ENCODE data around the gene PIEZO1.
"Not testable (repeated sequence)": the region's sequence is repeated elsewhere in the genome, so short reads cannot be mapped to it uniquely, and the experiment has no call there.

Gene PIEZO1, protein sequence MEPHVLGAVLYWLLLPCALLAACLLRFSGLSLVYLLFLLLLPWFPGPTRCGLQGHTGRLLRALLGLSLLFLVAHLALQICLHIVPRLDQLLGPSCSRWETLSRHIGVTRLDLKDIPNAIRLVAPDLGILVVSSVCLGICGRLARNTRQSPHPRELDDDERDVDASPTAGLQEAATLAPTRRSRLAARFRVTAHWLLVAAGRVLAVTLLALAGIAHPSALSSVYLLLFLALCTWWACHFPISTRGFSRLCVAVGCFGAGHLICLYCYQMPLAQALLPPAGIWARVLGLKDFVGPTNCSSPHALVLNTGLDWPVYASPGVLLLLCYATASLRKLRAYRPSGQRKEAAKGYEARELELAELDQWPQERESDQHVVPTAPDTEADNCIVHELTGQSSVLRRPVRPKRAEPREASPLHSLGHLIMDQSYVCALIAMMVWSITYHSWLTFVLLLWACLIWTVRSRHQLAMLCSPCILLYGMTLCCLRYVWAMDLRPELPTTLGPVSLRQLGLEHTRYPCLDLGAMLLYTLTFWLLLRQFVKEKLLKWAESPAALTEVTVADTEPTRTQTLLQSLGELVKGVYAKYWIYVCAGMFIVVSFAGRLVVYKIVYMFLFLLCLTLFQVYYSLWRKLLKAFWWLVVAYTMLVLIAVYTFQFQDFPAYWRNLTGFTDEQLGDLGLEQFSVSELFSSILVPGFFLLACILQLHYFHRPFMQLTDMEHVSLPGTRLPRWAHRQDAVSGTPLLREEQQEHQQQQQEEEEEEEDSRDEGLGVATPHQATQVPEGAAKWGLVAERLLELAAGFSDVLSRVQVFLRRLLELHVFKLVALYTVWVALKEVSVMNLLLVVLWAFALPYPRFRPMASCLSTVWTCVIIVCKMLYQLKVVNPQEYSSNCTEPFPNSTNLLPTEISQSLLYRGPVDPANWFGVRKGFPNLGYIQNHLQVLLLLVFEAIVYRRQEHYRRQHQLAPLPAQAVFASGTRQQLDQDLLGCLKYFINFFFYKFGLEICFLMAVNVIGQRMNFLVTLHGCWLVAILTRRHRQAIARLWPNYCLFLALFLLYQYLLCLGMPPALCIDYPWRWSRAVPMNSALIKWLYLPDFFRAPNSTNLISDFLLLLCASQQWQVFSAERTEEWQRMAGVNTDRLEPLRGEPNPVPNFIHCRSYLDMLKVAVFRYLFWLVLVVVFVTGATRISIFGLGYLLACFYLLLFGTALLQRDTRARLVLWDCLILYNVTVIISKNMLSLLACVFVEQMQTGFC (N-terminal part only)

DNA sequence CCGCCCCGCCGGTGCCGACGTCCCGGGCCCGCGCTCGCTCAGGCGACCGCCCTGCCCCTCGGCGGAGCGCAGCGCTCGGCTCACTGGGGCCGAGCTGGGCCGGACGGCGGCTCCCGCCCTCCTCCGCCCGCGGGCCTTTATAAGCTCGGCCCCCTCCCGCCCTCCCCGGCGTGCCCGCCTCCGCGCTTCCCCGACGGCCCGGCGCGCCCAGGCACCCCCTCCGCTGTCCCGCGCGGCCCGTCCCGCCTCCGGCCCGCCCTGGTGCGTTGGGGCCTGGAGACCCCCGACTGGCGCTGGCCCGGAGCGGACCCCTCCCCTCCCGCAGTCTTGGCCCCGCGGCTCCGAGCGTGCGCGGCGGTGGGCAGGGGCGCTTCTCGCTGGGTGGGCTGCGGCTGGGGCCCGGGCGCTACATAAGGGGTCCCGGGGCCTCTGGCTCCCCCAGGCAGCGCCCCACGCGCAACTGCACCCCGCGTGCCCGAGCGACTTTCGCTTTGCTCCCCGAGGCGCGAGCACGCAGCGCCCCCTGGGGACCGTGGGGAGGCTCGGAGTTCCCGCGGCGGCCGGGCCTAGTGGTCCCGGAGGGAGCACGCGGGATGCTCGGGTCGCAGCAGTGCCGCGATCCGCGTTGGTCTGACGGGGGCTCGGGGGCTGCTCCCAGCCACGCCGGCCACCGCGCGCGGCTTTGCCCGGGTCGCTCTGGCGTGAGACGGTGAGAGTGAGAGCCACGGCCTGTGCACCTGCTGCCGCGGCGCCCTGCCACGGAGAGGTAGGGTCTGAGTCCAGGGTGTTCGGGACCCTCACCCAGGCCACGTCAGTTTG is at the start of gene PIEZO1:
Gene PIEZO1, minus strand, starts transcription at position 115 of the 819 bp plus-strand sequence. CDS start 256 bp downstream, outside the sequence.
- peak; percentile 80 for DNase-seq (ENCODE audit: low spot score)

DNA sequence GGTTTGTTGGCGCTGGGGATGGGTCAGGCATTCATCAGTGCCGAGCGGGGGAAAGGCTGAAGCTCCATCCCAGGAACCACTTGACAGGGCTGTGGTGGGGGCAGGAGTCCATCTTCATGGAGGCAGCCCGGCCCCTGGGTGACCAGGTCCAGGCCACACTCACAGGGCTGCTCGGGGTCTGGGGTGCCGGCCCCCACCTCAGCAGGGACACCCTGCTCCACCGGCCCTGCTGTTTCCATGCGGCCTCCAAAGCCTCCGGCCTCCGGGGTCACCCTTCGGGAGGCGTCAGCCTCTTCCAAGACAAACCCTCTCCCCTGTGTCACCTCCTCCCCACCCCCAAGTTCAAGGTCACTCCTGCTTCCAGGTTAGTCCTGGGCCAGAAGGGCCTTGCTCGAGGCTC is 49.6 kb upstream of the PIEZO1 start:
- DNase-seq (ENCODE audit: low spot score): no peak

DNA sequence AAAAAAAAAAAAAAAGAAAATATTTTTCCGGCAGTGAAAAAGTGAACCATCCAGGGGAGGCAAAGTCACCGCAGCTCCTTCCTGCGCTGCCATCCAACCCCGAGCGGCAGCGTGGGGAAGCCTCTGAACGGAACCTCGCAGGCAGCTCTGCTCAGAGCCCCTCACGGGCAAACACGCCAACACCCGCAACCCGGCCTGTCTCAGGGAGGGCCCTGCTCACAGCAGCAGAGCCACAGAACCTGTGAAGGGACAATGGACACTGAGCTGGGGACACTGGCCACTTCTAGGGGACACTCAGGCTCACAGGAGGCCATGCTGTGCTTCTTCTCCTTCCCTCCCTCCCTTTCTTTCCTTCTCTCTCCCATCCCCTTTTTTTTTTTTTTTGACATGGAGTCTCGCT is 48.1 kb upstream of the PIEZO1 start:
- no peak for DNase-seq (ENCODE audit: low spot score)

DNA sequence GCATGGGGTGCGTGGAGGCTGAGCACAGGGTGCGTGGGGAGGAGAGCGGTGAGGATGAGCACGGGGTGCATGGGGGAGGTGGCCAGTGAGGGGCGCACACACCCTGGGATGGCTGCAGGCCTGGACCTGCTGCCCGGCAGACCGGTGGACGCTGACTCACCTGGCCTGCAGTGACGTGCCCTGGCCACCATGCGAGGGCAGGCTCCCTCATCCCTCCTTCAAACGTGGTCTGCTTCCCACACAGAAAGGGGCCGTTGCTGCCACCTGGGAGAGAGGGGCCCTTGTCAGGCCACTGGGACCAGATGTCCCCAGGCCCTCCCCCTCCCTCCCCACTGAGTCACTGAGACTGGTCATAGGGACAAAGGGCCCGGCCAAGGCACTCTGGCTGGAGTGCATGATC is 46.8 kb upstream of the PIEZO1 start:
- DNase-seq (ENCODE audit: low spot score): no peak

DNA sequence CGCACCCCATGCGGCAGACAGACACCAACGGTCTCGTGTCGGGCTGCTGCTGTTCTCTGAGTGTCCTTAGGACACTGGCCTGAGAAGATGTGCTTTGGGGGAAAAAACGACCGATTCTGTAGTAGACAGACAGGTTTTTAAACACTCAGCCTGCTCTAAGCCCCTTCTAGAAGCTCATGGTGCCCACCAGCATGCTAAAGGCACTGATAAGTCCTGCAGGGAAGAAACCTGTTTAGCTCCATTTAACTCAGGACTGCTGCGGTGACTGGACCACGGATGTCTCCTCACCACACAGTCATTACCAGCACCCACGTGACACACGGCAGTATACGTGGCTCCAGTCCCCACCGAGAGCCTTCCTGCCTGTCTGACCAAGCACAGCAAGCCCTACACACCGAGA is 45.8 kb upstream of the PIEZO1 start:
- no peak for DNase-seq (ENCODE audit: low spot score)

DNA sequence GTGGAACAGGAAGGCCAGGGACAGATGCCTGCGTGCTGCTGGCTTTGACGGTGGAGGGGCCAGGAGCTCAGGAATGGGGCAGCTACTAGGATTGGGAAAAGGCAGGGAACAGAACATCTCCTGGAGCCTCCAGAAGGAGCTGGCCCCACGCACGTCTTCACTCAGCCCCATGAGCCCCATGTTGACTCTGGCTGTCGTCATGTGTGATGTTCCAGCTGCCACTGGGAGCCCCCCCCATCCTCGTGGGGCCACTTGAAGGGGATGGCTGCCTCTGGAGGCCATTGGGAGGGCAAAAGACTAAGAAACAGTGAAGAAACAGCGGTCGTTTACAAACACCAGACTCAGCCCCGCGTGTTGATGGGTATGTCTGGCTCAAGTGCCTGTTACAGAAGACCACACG is 45.2 kb upstream of the PIEZO1 start:
- no peak for DNase-seq (ENCODE audit: low spot score)

DNA sequence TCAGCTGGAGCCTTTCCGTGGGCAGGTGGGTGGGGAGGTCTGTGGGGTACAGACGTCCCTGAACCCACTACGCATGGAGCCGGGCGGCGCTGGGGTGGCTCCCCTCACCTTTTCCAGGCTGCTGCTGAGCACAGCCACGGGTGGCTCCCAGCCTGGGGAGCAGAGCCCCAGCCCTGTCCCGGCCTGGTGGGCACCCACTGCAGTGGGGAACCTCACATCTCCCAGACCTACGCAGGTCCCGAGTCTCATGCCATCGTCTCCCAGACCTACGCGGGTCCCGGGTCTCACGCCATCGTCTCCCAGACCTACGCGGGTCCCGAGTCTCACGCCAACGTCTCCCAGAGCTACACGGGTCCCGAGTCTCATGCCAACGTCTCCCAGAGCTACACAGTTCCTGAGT is 43.7 kb upstream of the PIEZO1 start:
- DNase-seq (ENCODE audit: low spot score): no peak

DNA sequence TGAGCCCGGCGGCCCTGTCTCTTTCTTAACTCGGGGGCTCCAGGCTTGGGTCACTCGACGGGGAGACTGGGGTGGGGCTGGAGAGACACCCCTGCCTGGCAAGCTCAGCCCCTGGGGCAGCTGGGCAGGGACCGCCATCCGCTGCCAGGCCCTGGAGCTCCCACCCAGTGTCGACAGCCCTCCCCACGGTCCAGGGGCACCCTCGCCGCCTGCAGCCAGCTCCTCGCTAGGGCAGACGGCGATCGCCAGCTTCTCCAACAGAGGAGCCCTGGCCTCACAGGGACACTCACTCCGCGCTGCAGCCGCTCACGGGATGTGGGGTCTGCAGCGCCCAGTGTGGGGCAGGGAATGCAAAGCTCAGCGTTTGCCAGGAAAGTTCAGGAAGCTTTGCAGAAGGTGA is 42.7 kb upstream of the PIEZO1 start:
- no peak for DNase-seq (ENCODE audit: low spot score)

DNA sequence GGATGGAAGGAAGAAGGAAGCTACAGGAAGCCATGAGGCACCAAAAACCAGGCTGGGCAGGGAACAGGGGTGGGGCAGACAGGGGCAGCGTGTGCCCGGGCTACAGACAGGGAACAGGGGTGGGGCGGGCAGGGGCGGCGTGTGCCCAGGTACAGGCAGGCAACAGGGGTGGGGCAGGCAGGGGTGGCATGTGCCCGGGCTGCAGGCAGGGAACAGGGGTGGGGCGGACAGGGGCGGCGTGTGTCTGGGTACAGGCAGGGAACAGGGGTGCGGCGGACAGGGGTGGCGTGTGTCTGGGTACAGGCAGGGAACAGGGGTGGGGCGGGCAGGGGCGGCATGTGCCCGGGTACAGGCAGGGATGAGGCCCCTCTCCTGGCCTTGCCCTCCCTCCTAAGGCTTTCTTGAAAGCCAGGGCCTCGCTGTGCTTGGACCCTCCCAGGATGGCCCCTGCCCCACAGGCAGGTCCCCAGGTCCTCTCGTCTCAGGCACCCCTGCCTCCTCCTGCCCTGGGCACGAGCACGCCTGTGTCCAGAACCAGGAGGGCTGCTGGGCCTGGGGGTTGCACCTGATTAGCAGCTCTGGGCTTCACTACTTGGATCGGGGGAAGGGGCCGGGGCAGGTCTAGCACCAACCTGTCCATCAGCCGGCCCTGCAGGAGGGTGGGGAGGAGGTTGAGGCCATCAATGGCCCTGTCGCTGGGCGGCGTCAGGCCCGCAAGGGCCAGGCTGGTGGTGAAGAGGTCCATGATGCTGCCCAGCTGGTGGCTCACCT is 41.2 kb upstream of the PIEZO1 start:
- DNase-seq (ENCODE audit: low spot score): no peak

DNA sequence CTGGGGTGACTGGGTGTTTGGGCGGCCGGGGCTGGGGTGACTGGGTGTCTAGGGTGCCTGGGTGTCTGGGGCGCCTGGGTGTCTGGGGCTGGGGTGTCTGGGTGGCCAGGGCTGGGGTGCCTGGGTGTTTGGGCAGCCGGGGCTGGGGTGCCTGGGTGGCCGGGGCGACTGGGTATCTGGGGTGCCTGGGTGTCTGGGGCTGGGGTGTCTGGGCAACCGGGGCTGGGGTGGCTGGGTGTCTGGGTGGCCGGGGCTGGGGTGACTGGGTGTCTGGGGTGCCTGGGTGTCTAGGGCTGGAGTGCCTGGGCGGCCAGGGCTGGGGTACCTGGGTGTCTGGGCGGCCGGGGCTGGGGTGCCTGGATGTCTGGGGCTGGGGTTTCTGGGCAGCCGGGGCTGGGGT is 40.1 kb upstream of the PIEZO1 start:
- no peak for DNase-seq (ENCODE audit: low spot score)

DNA sequence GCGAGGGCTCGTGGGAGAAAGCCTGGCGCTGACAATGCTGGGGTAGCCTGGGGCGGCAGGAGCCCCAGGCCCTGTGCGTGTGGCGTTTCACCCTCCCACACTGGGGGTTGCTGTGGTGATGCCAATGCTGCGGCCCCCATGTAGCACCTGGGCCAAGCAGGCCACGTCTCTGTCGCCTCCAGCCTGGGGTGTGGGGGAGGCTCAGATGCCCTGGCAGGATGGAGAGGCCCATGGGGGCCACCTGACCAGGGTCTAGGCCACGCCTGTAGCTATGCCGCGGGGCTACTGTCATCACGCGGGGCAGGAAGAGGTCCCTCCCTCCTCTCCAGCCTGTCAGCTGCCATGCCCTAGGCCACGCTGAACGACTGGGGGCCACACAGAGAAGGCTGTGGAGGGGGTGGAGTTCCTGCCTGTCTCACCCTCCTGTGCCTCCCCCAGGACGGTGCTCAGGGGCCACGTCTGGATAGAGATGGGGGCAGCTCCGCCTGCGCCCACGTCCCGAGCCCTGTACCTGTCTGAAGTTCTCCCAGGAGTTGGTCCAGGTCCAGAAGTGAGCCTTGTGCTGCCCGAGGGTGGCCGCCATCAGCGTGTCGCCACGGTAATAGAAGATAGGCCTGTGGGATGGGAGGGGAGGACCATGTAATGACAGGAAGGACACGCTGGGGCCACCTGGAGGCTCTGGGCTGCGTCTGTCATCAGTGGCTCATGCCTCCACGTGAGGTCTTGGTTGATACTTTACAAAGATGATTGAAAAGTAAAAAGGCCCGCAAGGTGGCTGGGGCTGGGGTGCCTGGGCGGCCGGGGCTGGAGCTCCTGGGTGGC is 39.4 kb upstream of the PIEZO1 start:
- no peak for DNase-seq (ENCODE audit: low spot score)

DNA sequence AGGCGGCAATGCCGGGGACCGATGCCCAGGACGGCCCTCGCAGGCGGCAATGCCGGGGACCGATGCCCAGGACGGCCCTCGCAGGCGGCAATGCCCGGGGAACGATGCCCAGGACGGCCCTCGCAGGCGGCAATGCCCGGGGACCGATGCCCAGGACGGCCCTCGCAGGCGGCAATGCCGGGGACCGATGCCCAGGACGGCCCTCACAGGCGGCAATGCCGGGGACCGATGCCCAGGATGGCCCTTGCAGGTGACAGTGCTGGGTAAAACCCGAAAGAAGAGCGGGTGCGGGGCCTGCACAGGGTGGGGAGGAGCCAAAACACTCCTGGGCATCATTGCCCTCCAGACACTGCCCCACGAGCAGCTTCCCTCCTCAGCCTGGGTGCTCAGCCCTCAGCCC is 38.6 kb upstream of the PIEZO1 start:
- not testable (repeated sequence) for DNase-seq (ENCODE audit: low spot score)

DNA sequence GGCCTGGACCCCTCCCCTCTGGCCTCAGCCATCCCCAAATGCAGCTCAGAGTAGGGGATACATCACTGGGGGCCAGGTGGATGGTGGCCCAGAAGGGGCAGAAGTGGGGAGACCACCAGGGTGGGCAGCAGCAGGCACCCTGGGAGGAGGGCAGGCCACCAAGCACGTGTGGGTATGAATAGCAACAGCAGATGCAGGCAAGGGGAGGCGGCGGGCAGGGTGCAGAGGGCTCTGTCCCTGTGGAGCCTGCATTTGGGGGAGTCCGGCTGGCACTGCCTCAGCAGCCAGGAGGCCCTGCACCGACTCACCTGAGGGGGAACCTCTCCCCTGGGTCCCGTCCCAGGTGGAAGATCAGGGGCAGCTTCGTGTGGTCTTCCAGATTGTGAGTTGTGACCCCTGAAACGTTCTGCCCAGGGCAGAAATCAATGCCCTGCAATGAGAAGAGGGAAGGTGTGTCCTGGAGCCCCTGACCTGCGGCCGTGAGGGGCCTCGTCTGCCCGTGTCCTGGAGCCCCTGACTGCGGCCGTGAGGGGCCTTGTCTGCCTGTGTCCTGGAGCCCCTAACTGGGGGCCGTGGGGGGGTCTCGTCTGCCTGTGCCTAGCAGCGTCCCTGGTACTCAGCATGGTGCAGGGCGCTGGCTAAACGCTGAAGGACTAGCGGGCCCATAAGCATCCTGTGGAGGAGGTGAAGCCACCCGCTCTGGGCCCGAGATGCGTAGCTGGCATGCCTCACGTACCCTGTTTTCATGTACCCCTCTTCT is 37.4 kb upstream of the PIEZO1 start:
- no peak for DNase-seq (ENCODE audit: low spot score)

DNA sequence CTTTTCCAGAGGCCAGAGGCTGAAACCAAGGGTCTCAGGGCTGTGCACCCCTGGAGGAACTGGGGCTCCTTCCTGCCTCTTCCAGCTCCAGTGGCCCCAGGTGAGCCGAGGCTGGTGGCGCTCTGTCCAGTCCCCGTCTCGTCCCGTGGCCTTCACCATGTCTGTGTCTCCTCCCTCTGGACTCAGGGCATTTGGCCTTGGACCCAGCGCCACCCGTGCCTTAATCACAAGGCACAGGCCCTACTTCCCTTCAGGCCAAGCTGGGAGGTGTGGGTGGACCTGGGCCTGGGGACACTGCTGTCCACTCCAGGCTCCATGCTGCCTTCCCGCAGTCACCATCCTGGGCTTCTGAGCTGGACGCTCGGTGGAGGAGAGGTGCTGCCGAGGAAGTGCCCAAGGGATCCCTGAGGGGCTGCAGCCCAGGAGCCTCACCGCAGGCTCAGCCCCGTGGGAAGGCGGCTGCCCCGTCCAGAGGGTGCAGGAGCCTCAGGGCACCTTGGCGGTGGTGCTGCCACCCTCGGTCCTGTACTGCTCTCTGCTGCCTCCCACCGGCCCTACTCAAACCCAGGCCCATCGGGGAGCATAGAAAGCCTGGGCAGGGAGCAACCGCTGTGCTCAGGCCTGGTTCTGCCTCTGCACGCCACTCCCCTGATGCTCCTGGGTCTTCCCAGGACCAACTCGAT is 36.3 kb upstream of the PIEZO1 start:
- DNase-seq (ENCODE audit: low spot score): no peak

DNA sequence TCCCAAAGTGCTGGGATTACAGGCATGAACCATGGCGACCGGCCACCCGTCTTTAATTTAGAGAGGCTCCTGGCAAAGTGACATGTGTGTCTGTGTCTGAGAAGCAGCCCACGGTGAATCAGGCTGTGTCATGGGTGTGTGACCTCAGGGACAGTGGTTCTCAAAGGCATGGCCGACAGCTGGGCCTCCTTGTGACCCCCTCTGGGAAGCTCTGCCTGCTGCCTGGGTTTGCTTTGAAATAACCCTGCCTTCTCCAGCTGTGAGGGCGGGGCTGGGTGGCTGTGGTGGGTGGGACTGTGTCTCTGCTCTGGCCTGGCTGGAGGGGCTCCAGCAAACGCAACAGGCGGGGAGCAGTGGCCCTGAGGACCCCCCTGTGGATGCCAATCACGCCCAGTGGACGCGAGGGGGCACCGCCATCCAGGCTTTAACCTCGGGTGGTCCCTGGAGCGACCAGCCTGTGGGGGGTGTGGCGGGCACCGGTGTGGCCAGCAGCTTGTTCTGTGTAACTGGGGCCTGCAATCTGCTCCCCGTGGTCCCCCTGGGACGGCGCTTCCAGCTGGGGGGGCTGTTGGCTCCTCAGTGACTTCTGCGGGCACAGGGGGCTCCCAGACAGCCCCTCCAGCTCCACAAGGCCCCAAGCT is 35.5 kb upstream of the PIEZO1 start:
- DNase-seq (ENCODE audit: low spot score): no peak

DNA sequence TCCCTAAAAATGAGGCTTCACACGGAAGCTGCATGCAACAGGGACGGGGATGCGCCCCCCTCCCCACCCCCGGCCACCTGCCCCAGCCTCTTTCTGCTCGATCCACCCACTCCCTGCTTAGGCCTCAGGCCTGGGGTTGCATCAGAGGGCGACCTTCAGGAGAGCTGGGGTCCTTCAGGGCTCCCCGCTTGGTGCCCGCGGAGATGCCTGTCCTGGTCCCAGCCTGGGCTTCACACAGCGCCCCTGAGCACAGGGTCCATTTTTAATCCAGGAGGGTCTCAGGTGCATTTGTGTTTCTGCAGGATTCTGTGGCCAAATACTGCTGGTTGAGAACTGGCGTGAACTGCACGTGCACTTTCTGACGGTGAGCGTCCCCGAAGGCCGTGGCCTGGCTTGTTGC is 34.1 kb upstream of the PIEZO1 start:
- DNase-seq (ENCODE audit: low spot score): no peak

DNA sequence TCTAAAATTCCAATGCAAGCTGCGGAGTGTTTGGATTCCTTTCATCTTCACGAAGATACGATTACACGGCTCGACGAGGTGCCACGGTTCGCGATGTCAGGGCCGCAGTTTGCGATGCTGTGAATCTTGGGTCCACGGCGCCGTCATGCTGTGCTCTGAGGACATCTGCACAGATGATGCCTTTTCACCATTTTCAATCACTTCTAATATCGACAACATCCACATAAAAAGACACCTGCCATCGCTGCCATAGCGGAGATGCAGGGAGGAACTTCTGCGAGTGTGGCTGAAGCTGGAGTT is 33.5 kb upstream of the PIEZO1 start:
- no peak for DNase-seq (ENCODE audit: low spot score)

Data from AG08395 (cell line).